ENCODE results near the gene MALRD1. TPM values are rescaled to one million over a fixed set of nuclear protein-coding genes. Genes with fewer than 3 reads are reported as not detected.

MALRD1 gene
- total and polyA plus RNA-seq, 2 experiments from 2014 or later: 0.45 TPM; not detected in 1

GRCh38 chr10:19049567-19049966 lies 966 bp downstream of the MALRD1 start:
- Histone ChIP-seq H3K79me2 (ENCODE audit: insufficient read depth) (no peaks in the 10 kb centered on the region), H3K9me3 (ENCODE audit: low read depth) (no peaks in the 10 kb centered on the region), H3K9ac (no peak overlapping the region), H3K4me3 (no peak overlapping the region), H2AFZ (no peak overlapping the region), H3K27ac (no peak overlapping the region), H3K9me2 (ENCODE audit: insufficient read depth) (no peaks in the 10 kb centered on the region), H3F3A (ENCODE audit: insufficient read depth) (no peaks in the 10 kb centered on the region), H3K4me1 (ENCODE audit: insufficient read depth) (no peaks in the 10 kb centered on the region), H3K36me3 (ENCODE audit: low read depth) (no peaks in the 10 kb centered on the region), H3K4me2 (ENCODE audit: unreplicated experiment) (no peak overlapping the region), H4K20me1 (ENCODE audit: insufficient read depth) (no peaks in the 10 kb centered on the region), H3K27me3 (replicated peaks; ENCODE audit: insufficient read depth) (no peaks in the 10 kb centered on the region)
- in situ Hi-C loops (cut with MboI): no loop called here
- WGBS, 2 experiments (ENCODE audit: low coverage in 1 of 2, low lambda C conversion rate in 2 of 2, missing lambda C conversion rate in 2 of 2): 51 to 74% methylated on average over 2 of the region's 2 CpGs
- no peak for TF ChIP-seq EZH2phosphoT487 (IDR thresholded peaks at IDR 0.05; ENCODE audit: insufficient read depth, low read depth)
- no peak for TF ChIP-seq EZH2 (IDR thresholded peaks at IDR 0.05; ENCODE audit: insufficient read depth, poor library complexity, severe bottlenecking)
- DNase-seq: no peak

- H3K4me2 ChIP-seq (ENCODE audit: unreplicated experiment): no peak overlapping the region
- no peak overlapping the region for H3K27ac ChIP-seq
- WGBS, 2 experiments (ENCODE audit: low coverage in 1 of 2, low lambda C conversion rate in 2 of 2, missing lambda C conversion rate in 2 of 2): 54 to 55% methylated on average over 5 of the region's 5 CpGs
These were observed 5.8 kb downstream of the MALRD1 start for GRCh38 chr10:19054289-19054835.

GRCh38 chr10:19058046-19058445 lies 9.4 kb downstream of the MALRD1 start:
- no peaks in the 10 kb centered on the region for H3K27me3 ChIP-seq (replicated peaks; ENCODE audit: insufficient read depth)
- TF ChIP-seq EZH2phosphoT487 (IDR thresholded peaks at IDR 0.05; ENCODE audit: insufficient read depth, low read depth): no peak
- no peak for TF ChIP-seq EZH2 (IDR thresholded peaks at IDR 0.05; ENCODE audit: insufficient read depth, poor library complexity, severe bottlenecking)
- no peak overlapping the region for H3K27ac ChIP-seq
- in situ Hi-C loops (cut with MboI): no loop called here
- no peaks in the 10 kb centered on the region for H4K20me1 ChIP-seq (ENCODE audit: insufficient read depth)
- no peaks in the 10 kb centered on the region for H3F3A ChIP-seq (ENCODE audit: insufficient read depth)
- WGBS, 2 experiments (ENCODE audit: low coverage in 1 of 2, low lambda C conversion rate in 2 of 2, missing lambda C conversion rate in 2 of 2): 27 to 34% methylated on average over 4 of the region's 4 CpGs
- no peaks in the 10 kb centered on the region for H3K4me1 ChIP-seq (ENCODE audit: insufficient read depth)
- no peak overlapping the region for H3K4me3 ChIP-seq
- H3K9me2 ChIP-seq (ENCODE audit: insufficient read depth): no peaks in the 10 kb centered on the region
- H3K9me3 ChIP-seq (ENCODE audit: low read depth): peaks cover 4% of the 10 kb centered on the region
- H3K4me2 ChIP-seq (ENCODE audit: unreplicated experiment): no peak overlapping the region
- DNase-seq: no peak
- no peaks in the 10 kb centered on the region for H3K36me3 ChIP-seq (ENCODE audit: low read depth)
- no peaks in the 10 kb centered on the region for H3K79me2 ChIP-seq (ENCODE audit: insufficient read depth)
- no peak overlapping the region for H2AFZ ChIP-seq
- no peak overlapping the region for H3K9ac ChIP-seq

More at GRCh38 chr10:19054289-19054835, 5.8 kb downstream of the MALRD1 start:
- in situ Hi-C loops (cut with MboI): no loop called here
- TF ChIP-seq EZH2 (IDR thresholded peaks at IDR 0.05; ENCODE audit: insufficient read depth, poor library complexity, severe bottlenecking): no peak
- no peak for TF ChIP-seq EZH2phosphoT487 (IDR thresholded peaks at IDR 0.05; ENCODE audit: insufficient read depth, low read depth)
- Histone ChIP-seq H3K4me1 (ENCODE audit: insufficient read depth) (no peaks in the 10 kb centered on the region), H3K9me2 (ENCODE audit: insufficient read depth) (no peaks in the 10 kb centered on the region), H2AFZ (no peak overlapping the region), H3K27me3 (replicated peaks; ENCODE audit: insufficient read depth) (no peaks in the 10 kb centered on the region), H3K9me3 (ENCODE audit: low read depth) (peaks cover 4% of the 10 kb centered on the region), H4K20me1 (ENCODE audit: insufficient read depth) (no peaks in the 10 kb centered on the region), H3F3A (ENCODE audit: insufficient read depth) (no peaks in the 10 kb centered on the region), H3K36me3 (ENCODE audit: low read depth) (no peaks in the 10 kb centered on the region), H3K4me3 (no peak overlapping the region), H3K79me2 (ENCODE audit: insufficient read depth) (no peaks in the 10 kb centered on the region), H3K9ac (no peak overlapping the region)
- DNase-seq: no peak

DNA sequence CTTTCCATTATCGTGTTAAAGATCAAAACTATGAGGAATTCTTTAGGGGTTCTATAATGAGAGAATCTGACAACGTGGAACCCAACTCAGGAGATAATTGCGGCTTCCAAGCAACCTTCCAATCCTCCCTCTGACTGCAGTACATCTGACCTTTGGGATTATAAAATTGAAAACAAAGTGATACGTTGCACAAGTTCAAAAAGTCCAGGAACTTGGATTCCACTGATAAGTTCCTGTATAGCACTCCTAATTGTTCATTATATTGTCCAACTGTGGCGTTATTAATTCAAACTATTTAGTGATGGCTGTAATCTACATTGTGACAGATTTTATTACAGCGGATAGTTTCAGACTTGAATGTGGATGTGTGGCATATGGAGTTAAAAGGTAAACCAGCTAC lies 15.4 kb downstream of the MALRD1 start:
- no peaks in the 10 kb centered on the region for H3K9me2 ChIP-seq (ENCODE audit: insufficient read depth)
- no peak for DNase-seq
- H3K4me3 ChIP-seq: no peak overlapping the region
- no peaks in the 10 kb centered on the region for H3K27me3 ChIP-seq (replicated peaks; ENCODE audit: insufficient read depth)
- WGBS, 2 experiments (ENCODE audit: low coverage in 1 of 2, low lambda C conversion rate in 2 of 2, missing lambda C conversion rate in 2 of 2): 49 to 50% methylated on average over 6 of the region's 6 CpGs
- no peak overlapping the region for H2AFZ ChIP-seq
- no peaks in the 10 kb centered on the region for H3K79me2 ChIP-seq (ENCODE audit: insufficient read depth)
- no peaks in the 10 kb centered on the region for H4K20me1 ChIP-seq (ENCODE audit: insufficient read depth)
- no peaks in the 10 kb centered on the region for H3K4me1 ChIP-seq (ENCODE audit: insufficient read depth)
- H3K27ac ChIP-seq: no peak overlapping the region
- H3K9ac ChIP-seq: no peak overlapping the region
- in situ Hi-C loops (cut with MboI): no loop called here
- TF ChIP-seq EZH2phosphoT487 (IDR thresholded peaks at IDR 0.05; ENCODE audit: insufficient read depth, low read depth): no peak
- TF ChIP-seq EZH2 (IDR thresholded peaks at IDR 0.05; ENCODE audit: insufficient read depth, poor library complexity, severe bottlenecking): no peak
- no peaks in the 10 kb centered on the region for H3K9me3 ChIP-seq (ENCODE audit: low read depth)
- H3K4me2 ChIP-seq (ENCODE audit: unreplicated experiment): no peak overlapping the region
- H3F3A ChIP-seq (ENCODE audit: insufficient read depth): no peaks in the 10 kb centered on the region
- H3K36me3 ChIP-seq (ENCODE audit: low read depth): no peaks in the 10 kb centered on the region

DNA sequence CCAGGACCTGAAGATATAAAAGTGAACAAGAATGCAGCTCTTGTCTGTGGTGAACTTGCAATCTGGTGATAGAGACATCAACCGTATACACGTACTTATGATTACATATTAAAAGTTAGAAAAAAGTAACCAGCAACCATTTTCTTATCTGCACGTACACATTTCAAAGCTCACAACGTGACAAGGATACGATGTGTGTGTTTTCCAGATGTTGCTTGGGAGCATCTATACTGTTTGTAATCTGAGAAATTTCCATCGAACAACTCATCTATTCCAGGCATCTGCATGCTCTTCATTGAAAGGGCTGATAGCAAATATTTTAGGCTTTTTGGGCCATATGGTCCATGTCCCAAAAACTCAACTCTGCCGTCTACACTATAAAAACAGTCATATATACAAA lies 23.3 kb downstream of the MALRD1 start:
- H3K9me3 ChIP-seq (ENCODE audit: low read depth): no peaks in the 10 kb centered on the region
- H4K20me1 ChIP-seq (ENCODE audit: insufficient read depth): no peaks in the 10 kb centered on the region
- no peak overlapping the region for H3K4me3 ChIP-seq
- TF ChIP-seq EZH2 (IDR thresholded peaks at IDR 0.05; ENCODE audit: insufficient read depth, poor library complexity, severe bottlenecking) (no peak), EZH2phosphoT487 (IDR thresholded peaks at IDR 0.05; ENCODE audit: insufficient read depth, low read depth) (no peak)
- no peaks in the 10 kb centered on the region for H3K27me3 ChIP-seq (replicated peaks; ENCODE audit: insufficient read depth)
- in situ Hi-C loops (cut with MboI): no loop called here
- H3K9ac ChIP-seq: no peak overlapping the region
- no peaks in the 10 kb centered on the region for H3K4me1 ChIP-seq (ENCODE audit: insufficient read depth)
- no peaks in the 10 kb centered on the region for H3K9me2 ChIP-seq (ENCODE audit: insufficient read depth)
- WGBS, 2 experiments (ENCODE audit: low coverage in 1 of 2, low lambda C conversion rate in 2 of 2, missing lambda C conversion rate in 2 of 2): 37 to 38% methylated on average over 7 of the region's 7 CpGs
- no peak for DNase-seq
- H3K36me3 ChIP-seq (ENCODE audit: low read depth): no peaks in the 10 kb centered on the region
- H2AFZ ChIP-seq: no peak overlapping the region
- no peaks in the 10 kb centered on the region for H3K79me2 ChIP-seq (ENCODE audit: insufficient read depth)
- H3K27ac ChIP-seq: no peak overlapping the region
- no peaks in the 10 kb centered on the region for H3F3A ChIP-seq (ENCODE audit: insufficient read depth)
- no peak overlapping the region for H3K4me2 ChIP-seq (ENCODE audit: unreplicated experiment)

Measured in GM23248 (cell line).